AG09319 (cell line): ENCODE measurements around the gene NECTIN3.

Source experiments
- DNase-seq: peaks from one replicate; pipeline ENCODE4 v3.0.0-alpha.2; 2010; ENCODE audit warnings: low read depth; ENCODE audit errors: extremely low read depth
- CTCF ChIP-seq: IDR thresholded peaks from 2 replicates; pipeline ENCODE4 v1.5.1; 2011; ENCODE audit warnings: low read depth, mild to moderate bottlenecking, inconsistent platforms, low read length, moderate library complexity

NECTIN3 gene

DNA sequence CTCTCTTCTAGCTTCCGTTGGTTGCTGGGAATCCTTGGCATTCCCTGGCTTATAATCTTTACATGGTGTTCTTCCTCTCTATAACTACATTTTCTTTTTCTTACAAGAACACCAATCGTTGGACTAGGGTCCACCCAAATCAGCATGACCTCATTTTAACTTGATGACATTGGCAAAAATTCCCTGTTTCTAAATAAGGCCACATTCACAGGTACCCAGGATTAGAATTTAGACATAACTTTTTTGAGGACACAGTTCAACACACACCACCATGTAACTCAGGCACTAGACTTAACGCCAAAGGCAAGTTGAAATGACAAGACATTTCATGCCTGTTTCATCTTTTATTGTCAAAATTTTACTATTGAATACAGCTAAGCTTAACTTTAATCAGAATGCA, 93.0 kb downstream of the NECTIN3 start:
- no peak for DNase-seq
- no peak for TF ChIP-seq CTCF

DNA sequence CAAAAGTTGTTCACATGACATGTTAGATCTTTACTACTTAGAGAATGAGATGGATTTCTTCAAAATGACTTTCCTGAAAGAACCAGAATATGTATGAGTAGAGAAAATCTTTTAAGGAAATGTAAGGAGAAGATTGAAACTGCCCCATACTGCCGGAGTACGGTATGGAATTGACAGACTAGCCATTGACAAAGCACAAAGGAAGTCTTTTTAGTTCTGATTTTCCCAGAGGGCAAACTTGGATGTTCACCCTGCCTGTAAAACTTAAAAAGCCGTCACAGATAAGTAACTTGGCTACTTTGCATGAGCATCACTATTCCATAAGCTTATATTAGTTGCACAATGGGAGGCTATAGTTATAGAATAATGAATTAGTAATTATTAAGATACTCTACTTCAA, 93.8 kb downstream of the NECTIN3 start:
- DNase-seq: no peak
- no peak for TF ChIP-seq CTCF

- no peak for DNase-seq
- no peak for TF ChIP-seq CTCF
These were observed 101.8 kb downstream of the NECTIN3 start for GRCh38 chr3:111173328-111173900.

- no peak for TF ChIP-seq CTCF
- no peak for DNase-seq
These were observed 102.3 kb downstream of the NECTIN3 start for GRCh38 chr3:111173906-111174305.

DNA sequence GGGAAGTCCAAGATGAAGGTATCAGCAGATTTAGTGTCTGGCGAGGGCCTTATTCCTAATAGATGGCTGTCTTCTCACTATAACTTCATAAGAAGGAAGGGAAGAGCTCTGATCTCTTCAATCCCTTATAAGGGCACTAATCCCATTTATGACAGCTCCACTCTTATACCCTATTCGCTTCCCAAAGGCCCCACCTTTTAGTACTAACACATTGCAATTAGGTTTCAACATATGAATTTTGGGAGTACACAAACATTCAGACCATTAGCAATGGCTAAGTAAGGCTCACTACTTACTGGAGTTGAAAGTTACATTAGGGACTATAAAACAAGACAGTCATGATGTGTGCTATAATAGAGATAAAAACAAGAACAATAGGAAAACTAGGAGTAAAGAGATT, 118.9 kb downstream of the NECTIN3 start:
- TF ChIP-seq CTCF: no peak
- no peak for DNase-seq

DNA sequence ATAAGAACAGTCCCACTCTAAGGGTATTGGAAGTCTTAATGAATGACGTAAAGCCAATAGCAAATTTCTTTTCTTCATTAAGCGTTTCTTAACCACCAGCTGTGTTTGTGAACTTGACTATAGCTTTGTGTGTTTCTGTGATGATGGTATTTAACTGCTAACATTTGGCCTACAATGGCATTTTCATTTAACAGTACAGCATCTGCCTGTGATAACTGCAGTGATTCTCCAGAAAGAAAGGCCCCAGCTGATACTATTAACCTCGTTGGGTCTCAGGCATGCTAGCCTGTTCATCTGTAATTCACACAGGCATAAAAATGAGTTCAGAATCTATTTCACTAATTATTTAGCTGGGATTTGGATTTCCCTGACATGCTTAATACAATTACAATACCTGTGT, 121.9 kb downstream of the NECTIN3 start:
- no peak for DNase-seq
- TF ChIP-seq CTCF: no peak

GRCh38 chr3:111194048-111194447, 122.4 kb downstream of the NECTIN3 start:
- DNase-seq: no peak
- no peak for TF ChIP-seq CTCF
